ENCODE measurements around the gene GSC.

The GSC gene

DNA sequence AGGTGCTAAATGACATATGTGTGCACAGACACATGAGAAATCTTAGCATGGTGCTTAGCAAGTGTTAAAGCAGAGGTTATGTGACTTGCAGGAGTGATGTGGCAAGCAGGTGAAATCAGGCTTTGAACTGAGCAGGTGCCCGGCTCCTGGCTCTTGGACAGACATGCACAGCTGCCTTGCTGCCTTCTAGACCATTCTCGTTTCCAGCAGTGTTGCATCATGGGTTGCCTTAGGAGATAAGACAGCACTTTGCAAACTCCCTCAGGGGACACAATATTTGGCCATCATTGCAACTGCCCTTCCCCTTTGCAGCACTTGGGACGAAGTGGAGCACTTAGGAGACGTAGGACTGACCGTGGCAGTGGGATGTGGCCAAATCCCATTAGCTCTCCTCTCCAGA, 17.2 kb upstream of the GSC start:
- H3K27ac ChIP-seq (ENCODE audit: low read length) = no peak overlapping the region
- no peaks in the 10 kb centered on the region for H3K27me3 ChIP-seq (ENCODE audit: low read depth, low read length)

DNA sequence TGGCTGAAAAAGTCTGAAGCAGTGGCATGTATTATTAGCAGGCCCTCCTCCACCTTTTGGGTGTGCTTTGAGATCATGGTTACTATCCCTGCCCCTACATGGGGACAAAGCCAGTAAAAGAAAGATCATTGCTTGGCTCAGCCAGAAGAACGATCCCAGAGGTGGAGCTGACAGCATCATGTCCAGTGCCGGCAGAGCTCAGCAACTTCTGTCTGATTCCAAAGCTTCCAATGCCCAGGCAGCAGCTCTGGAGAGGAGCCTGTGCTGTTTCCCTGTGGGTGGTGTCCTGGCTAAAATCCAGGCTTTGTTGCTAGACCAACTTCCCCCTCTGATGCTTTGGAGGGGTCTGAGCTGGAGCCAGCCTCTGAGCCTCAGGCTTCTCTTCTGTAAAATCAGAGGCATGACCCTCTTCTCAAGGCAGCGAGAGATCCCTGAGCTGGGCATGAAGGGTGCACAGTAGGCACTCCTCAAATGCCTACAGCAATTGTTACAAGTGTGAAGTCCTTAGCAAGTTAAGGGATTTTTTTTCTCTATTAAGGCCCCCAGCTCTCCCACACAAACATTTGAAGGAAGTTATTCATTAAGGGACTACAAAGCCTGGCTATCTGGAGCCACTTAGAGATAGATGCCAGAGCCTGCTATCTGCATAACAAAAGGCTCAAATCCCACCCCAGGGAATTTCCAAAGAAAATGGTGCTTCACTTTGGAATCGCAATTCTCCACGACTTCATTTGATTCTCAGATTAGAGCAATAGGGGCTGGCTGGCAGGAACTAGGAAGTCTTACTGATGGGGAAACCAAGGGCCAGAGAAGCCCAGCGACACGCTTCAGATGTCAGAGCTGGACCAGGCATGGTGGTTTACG, 10.9 kb upstream of the GSC start:
- Histone ChIP-seq H3K27ac (ENCODE audit: low read length) (no peak overlapping the region), H3K27me3 (ENCODE audit: low read depth, low read length) (peaks cover 11% of the 10 kb centered on the region), H3K9me3 (ENCODE audit: control insufficient read depth in 1 of 2, low read length in 2 of 2) (no peaks in the 10 kb centered on the region), H3K4me1 (ENCODE audit: control insufficient read depth in 1 of 2, insufficient read depth in 2 of 2, low read length in 2 of 2) (no peaks in the 10 kb centered on the region), H3K4me3 (ENCODE audit: low read depth in 1 of 2, low read length in 2 of 2) (no peak overlapping the region), H3K36me3 (ENCODE audit: control insufficient read depth in 1 of 2, insufficient read depth in 2 of 2, low read length in 2 of 2) (no peaks in the 10 kb centered on the region)

More for the DNA sequence above, 17.2 kb upstream of the GSC start:
- Histone ChIP-seq H3K36me3 (ENCODE audit: control insufficient read depth in 1 of 2, insufficient read depth in 2 of 2, low read length in 2 of 2) (no peaks in the 10 kb centered on the region), H3K9me3 (ENCODE audit: control insufficient read depth in 1 of 2, low read length in 2 of 2) (no peaks in the 10 kb centered on the region), H3K4me1 (ENCODE audit: control insufficient read depth in 1 of 2, insufficient read depth in 2 of 2, low read length in 2 of 2) (no peaks in the 10 kb centered on the region), H3K4me3 (ENCODE audit: low read depth in 1 of 2, low read length in 2 of 2) (no peak overlapping the region)

DNA sequence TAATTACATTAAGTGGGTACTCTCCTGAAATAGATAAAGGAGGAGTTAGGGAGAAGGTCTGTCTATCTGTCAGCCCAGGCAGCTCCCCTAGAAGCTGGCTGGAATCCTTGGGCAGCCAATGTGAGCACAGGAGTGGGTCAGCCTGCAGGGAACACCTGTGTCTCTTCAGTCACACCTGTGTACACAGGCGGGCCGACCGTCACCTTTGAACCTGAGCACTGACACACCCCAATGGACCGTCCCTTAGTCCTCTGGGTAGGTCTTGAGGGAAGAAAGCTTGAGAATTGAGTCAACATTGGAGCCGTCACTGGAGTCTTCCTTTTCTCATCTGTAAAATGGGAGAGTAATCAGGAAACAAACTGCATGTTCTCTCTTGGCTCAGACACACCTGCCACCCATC, 9.8 kb upstream of the GSC start:
- no peaks in the 10 kb centered on the region for H3K36me3 ChIP-seq (ENCODE audit: control insufficient read depth in 1 of 2, insufficient read depth in 2 of 2, low read length in 2 of 2)
- peaks cover 22% of the 10 kb centered on the region for H3K27me3 ChIP-seq (ENCODE audit: low read depth, low read length)
- no peak overlapping the region for H3K27ac ChIP-seq (ENCODE audit: low read length)
- H3K4me1 ChIP-seq (ENCODE audit: control insufficient read depth in 1 of 2, insufficient read depth in 2 of 2, low read length in 2 of 2) = no peaks in the 10 kb centered on the region
- no peak overlapping the region for H3K4me3 ChIP-seq (ENCODE audit: low read depth in 1 of 2, low read length in 2 of 2)
- H3K9me3 ChIP-seq (ENCODE audit: control insufficient read depth in 1 of 2, low read length in 2 of 2) = no peaks in the 10 kb centered on the region

DNA sequence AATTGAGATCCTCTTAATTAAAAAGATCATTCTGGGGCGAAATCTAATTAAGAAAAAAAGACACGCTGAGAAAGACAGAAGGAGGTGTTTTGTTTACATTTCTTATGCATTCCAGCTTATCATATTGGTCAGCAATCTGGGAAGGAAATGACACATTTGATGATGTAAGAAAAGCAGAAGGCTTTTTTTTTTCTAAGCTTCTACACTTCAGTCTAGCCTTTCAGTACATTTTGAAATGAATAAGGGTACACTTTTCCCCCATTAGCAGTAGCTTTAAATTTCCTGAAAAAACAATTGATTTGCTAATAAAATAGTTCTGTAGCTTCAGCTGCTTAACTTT, 5.9 kb upstream of the GSC start:
- Histone ChIP-seq H3K27me3 (ENCODE audit: low read depth, low read length) (peaks cover 59% of the 10 kb centered on the region), H3K9me3 (ENCODE audit: control insufficient read depth in 1 of 2, low read length in 2 of 2) (no peaks in the 10 kb centered on the region), H3K4me3 (ENCODE audit: low read depth in 1 of 2, low read length in 2 of 2) (no peak overlapping the region), H3K27ac (ENCODE audit: low read length) (no peak overlapping the region), H3K36me3 (ENCODE audit: control insufficient read depth in 1 of 2, insufficient read depth in 2 of 2, low read length in 2 of 2) (no peaks in the 10 kb centered on the region), H3K4me1 (ENCODE audit: control insufficient read depth in 1 of 2, insufficient read depth in 2 of 2, low read length in 2 of 2) (peaks cover 0 to 7% of the 10 kb centered on the region in 2 donors)

DNA sequence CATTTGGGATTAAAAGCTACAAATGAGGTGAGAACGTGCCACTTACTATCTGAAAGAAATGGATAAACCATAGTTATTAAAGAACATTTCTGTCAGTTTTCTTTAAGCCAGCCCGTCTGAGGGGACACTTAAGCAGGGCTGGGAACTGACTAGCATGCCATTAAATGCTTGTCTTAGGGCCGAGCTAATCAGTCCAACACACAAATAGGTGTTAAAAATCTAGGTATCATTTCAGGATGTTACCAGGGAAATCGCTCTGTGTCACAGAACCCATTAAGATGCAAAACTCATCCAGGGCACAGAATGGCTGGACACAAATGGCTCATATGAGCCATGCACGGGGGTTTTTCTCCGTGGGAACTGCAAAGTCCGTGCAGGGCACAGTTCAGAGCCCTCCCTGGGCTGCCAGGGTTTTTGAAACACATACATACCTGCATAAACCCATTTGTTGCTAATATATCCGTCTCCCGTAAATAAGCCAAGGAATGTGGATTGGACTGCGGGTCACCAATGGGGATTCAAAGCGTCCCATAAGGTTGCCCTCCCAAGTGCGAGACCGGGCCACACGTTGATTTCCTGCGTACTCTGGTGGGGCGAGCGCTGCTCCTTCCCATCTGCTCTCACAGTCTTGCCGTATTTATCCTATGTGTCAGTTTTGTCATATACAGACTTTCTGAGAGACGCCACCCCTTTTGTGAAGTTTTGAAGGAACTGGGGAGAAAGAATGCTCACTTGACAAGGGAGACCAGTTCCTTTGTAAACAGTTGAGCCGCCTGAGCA, 5.4 kb upstream of the GSC start:
- no peak overlapping the region for H3K4me3 ChIP-seq (ENCODE audit: low read depth in 1 of 2, low read length in 2 of 2)
- no peak overlapping the region for H3K27ac ChIP-seq (ENCODE audit: low read length)
- no peaks in the 10 kb centered on the region for H3K9me3 ChIP-seq (ENCODE audit: control insufficient read depth in 1 of 2, low read length in 2 of 2)
- no peaks in the 10 kb centered on the region for H3K36me3 ChIP-seq (ENCODE audit: control insufficient read depth in 1 of 2, insufficient read depth in 2 of 2, low read length in 2 of 2)
- peaks cover 64% of the 10 kb centered on the region for H3K27me3 ChIP-seq (ENCODE audit: low read depth, low read length)
- H3K4me1 ChIP-seq (ENCODE audit: control insufficient read depth in 1 of 2, insufficient read depth in 2 of 2, low read length in 2 of 2) = peaks cover 0 to 11% of the 10 kb centered on the region in 2 donors

DNA sequence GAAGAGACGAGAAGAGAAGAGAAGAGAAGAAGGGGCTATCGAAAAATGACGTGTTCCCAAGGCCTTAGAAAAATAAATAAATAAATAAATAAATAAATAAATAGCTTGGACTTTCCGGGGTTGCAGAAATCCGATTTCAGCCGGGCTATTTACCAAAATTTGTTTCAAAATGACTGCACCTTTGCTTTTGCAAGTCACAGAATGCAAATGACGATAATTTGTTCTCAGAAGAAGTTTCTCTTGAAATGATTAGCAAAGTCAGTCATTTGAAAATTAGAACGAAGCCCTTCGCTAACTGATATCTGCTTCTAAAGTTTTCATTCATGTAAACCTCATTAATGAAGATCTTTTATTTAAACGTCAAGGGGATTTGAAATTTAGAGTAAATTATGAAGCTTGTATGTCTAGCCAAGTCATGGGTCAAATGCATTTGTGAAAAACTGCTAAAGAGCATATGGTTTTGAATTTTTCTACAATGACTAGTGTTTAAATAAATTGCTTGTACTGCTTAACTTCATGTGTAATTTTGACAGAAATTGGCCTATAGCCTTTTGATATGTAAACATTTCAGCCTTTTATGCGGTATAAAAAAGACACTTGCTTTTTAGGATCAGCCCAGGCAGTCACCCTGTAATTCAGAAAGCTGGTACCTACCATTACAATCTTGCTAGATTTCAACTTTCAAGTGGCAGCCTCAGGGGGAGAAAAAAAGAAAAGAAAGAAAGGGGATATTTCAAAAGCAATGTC, 4.6 kb upstream of the GSC start:
- Histone ChIP-seq H3K4me1 (ENCODE audit: control insufficient read depth in 1 of 2, insufficient read depth in 2 of 2, low read length in 2 of 2) (peaks cover 0 to 17% of the 10 kb centered on the region in 2 donors), H3K27me3 (ENCODE audit: low read depth, low read length) (peaks cover 67% of the 10 kb centered on the region), H3K36me3 (ENCODE audit: control insufficient read depth in 1 of 2, insufficient read depth in 2 of 2, low read length in 2 of 2) (no peaks in the 10 kb centered on the region), H3K9me3 (ENCODE audit: control insufficient read depth in 1 of 2, low read length in 2 of 2) (no peaks in the 10 kb centered on the region), H3K4me3 (ENCODE audit: low read depth in 1 of 2, low read length in 2 of 2) (no peak overlapping the region), H3K27ac (ENCODE audit: low read length) (no peak overlapping the region)

DNA sequence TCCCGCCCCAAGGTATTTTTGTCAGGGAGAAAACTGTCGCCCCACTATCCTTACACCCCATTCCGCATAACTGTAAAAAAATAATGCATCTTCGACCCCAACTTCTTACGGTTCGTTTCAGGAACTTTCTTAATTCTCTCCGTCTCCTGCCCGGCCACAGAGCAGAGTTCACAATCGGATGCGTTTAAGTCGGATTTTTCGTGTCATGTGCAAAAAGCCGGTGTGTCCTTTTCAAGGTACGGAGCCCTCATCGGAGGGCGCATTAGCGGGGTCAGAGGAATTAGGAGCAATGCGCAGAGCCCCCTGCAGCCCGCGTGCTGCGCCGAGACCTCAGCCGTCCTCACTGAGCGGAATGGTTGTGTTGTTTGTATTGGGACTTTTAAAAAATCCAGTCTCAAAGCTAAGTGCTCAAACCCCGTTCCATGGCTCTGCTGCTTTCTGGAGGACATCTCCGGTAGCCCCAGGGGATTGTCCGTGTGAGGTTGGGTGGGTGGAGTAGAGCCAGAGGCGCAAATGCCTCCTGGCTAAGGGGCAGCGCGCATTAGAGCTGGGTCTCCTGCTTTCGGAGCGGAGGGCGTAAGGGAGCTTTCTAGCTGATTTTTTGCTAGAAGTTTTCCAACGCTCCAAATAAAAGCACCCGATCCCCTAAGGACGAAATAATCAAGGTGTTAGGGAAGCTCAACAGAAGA, 3.9 kb upstream of the GSC start:
- peaks cover 0 to 24% of the 10 kb centered on the region in 2 donors for H3K4me1 ChIP-seq (ENCODE audit: control insufficient read depth in 1 of 2, insufficient read depth in 2 of 2, low read length in 2 of 2)
- H3K36me3 ChIP-seq (ENCODE audit: control insufficient read depth in 1 of 2, insufficient read depth in 2 of 2, low read length in 2 of 2) = no peaks in the 10 kb centered on the region
- no peak overlapping the region for H3K27ac ChIP-seq (ENCODE audit: low read length)
- peaks cover 74% of the 10 kb centered on the region for H3K27me3 ChIP-seq (ENCODE audit: low read depth, low read length)
- H3K4me3 ChIP-seq (ENCODE audit: low read depth in 1 of 2, low read length in 2 of 2) = no peak overlapping the region
- H3K9me3 ChIP-seq (ENCODE audit: control insufficient read depth in 1 of 2, low read length in 2 of 2) = no peaks in the 10 kb centered on the region

DNA sequence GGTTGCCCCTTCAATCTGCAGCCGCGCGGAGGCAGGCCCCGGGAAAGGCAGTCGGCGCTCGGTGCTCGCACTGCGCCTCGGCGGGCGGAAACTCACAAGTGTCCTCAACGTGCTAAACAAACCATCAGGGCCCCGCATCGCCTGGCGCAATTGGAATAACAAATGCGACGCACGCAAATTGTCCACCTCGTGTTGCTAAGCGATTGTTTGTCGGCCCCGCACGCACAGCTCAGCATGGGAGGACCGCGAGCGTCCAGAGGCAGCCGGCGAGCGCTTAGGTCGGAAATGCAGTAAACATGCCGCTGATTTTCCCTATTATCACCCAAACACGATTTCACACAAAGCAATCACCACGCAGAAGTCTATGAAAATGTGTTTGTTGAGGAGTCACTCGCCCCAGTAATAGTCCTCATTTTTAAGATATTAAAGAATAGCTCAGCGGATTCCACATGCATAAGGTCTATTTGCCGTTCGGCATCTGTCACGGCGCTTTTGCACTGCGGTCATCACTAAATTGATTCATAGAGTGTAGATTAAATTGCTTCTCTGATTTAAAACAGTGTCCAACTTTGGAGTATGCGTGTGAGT, 3.2 kb upstream of the GSC start:
- H3K27me3 ChIP-seq (ENCODE audit: low read depth, low read length) = peaks cover 80% of the 10 kb centered on the region
- peaks cover 0 to 30% of the 10 kb centered on the region in 2 donors for H3K4me1 ChIP-seq (ENCODE audit: control insufficient read depth in 1 of 2, insufficient read depth in 2 of 2, low read length in 2 of 2)
- no peak overlapping the region for H3K27ac ChIP-seq (ENCODE audit: low read length)
- H3K9me3 ChIP-seq (ENCODE audit: control insufficient read depth in 1 of 2, low read length in 2 of 2) = no peaks in the 10 kb centered on the region
- H3K36me3 ChIP-seq (ENCODE audit: control insufficient read depth in 1 of 2, insufficient read depth in 2 of 2, low read length in 2 of 2) = no peaks in the 10 kb centered on the region
- H3K4me3 ChIP-seq (ENCODE audit: low read depth in 1 of 2, low read length in 2 of 2) = no peak overlapping the region

DNA sequence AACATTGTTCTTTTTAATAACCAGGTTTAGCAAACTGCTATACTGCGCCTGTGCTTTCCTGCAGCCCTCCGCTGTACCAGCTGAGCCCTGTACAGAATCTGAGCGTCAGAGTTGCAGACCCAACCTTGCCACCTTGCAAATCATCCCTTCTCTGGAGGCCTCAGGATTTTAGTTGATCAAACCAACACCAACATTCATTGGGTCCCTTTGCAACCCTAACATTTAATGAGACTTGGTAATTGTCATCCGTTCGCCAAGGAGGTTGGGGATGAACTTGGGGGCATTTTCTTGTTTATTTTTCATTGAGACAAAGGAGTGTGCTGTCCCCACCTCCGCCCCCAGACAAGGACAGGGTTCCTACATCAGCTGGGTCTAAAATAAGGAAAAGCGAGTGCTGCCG, 2.6 kb upstream of the GSC start:
- H3K9me3 ChIP-seq (ENCODE audit: control insufficient read depth in 1 of 2, low read length in 2 of 2) = no peaks in the 10 kb centered on the region
- peaks cover 0 to 30% of the 10 kb centered on the region in 2 donors for H3K4me1 ChIP-seq (ENCODE audit: control insufficient read depth in 1 of 2, insufficient read depth in 2 of 2, low read length in 2 of 2)
- H3K27ac ChIP-seq (ENCODE audit: low read length) = no peak overlapping the region
- no peak overlapping the region for H3K4me3 ChIP-seq (ENCODE audit: low read depth in 1 of 2, low read length in 2 of 2)
- H3K27me3 ChIP-seq (ENCODE audit: low read depth, low read length) = peaks cover 85% of the 10 kb centered on the region
- no peaks in the 10 kb centered on the region for H3K36me3 ChIP-seq (ENCODE audit: control insufficient read depth in 1 of 2, insufficient read depth in 2 of 2, low read length in 2 of 2)

DNA sequence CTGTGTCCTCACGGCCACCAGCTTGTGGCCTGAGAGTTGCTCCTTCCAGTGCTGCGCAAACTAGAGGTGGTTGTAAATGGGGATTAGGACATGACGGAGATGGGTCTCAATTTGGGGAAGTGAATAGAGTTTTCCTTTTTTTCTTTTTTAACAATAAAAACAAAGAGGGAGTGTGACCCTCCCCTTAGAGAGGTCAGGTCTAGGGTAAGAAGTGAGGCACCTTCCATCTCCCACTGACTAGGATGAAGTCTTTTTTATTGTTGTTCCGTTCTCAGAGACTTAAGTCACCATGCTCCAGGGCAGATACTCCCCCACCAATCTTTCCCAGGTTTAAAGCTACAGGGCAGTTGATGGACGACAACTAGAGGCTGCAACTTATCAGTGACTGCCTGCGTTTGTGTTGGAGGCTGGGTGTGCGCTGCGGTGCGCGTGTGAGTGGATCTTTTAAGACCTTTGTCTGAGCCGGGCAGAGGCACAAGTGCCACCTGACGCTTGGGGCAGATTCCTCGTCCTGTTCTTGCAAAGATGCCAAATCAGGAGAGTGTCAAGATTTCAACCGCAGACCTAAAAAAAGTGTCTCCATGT, 2.1 kb upstream of the GSC start:
- no peaks in the 10 kb centered on the region for H3K36me3 ChIP-seq (ENCODE audit: control insufficient read depth in 1 of 2, insufficient read depth in 2 of 2, low read length in 2 of 2)
- H3K27me3 ChIP-seq (ENCODE audit: low read depth, low read length) = peaks cover 88% of the 10 kb centered on the region
- no peak overlapping the region for H3K27ac ChIP-seq (ENCODE audit: low read length)
- no peaks in the 10 kb centered on the region for H3K9me3 ChIP-seq (ENCODE audit: control insufficient read depth in 1 of 2, low read length in 2 of 2)
- peaks cover 0 to 30% of the 10 kb centered on the region in 2 donors for H3K4me1 ChIP-seq (ENCODE audit: control insufficient read depth in 1 of 2, insufficient read depth in 2 of 2, low read length in 2 of 2)
- H3K4me3 ChIP-seq (ENCODE audit: low read depth in 1 of 2, low read length in 2 of 2) = no peak overlapping the region
